Measurements from ENCODE around the gene C20orf204.
A peak's percentile ranks its signal among the peaks of the same experiment; 100 is the strongest.

The C20orf204 gene

GRCh38 chr20:64039293-64040160, 3.5 kb downstream of the C20orf204 start:
- Histone ChIP-seq H3K4me1 (ENCODE audit: low read length) (peaks cover 53% of the 10 kb centered on the region), H4K20me1 (ENCODE audit: insufficient read depth, low read length) (no peaks in the 10 kb centered on the region), H2AFZ (ENCODE audit: low read depth, low read length) (0 out of 2 replicates have a peak overlapping the region, but pooled peaks have one; percentile 2), H3K9me3 (ENCODE audit: insufficient read depth, low read length) (no peaks in the 10 kb centered on the region), H3K4me3 (ENCODE audit: low read length) (peak overlapping the region; percentile 83), H3K4me2 (ENCODE audit: low read length) (peak overlapping the region; percentile 93), H3K79me2 (ENCODE audit: low read length) (no peaks in the 10 kb centered on the region), H3K36me3 (replicated peaks; ENCODE audit: low read depth, low read length) (no peaks in the 10 kb centered on the region), H3K27ac (ENCODE audit: low read length) (peak overlapping the region; percentile 19; the same call in 1 of the 2 replicates), H3K9ac (ENCODE audit: low read length) (peak overlapping the region; percentile 74), H3K27me3 (ENCODE audit: low read depth, low read length) (no peaks in the 10 kb centered on the region; the same call in 1 of the 2 replicates)
- TF ChIP-seq EZH2phosphoT487 (IDR thresholded peaks at IDR 0.05; ENCODE audit: low read depth) (no peak), CTCF (IDR thresholded peaks at IDR 0.05; ENCODE audit: low read depth, low read length) (no peak)

GRCh38 chr20:64040231-64041039, 4.5 kb downstream of the C20orf204 start:
- no peak for TF ChIP-seq CTCF (IDR thresholded peaks at IDR 0.05; ENCODE audit: low read depth, low read length)
- TF ChIP-seq EZH2phosphoT487 (IDR thresholded peaks at IDR 0.05; ENCODE audit: low read depth) = no peak

GRCh38 chr20:64041040-64041780, 5.2 kb downstream of the C20orf204 start:
- Histone ChIP-seq H3K79me2 (ENCODE audit: low read length) (no peaks in the 10 kb centered on the region), H3K9ac (ENCODE audit: low read length) (peak overlapping the region; percentile 87), H3K27ac (ENCODE audit: low read length) (no peak overlapping the region), H3K9me3 (ENCODE audit: insufficient read depth, low read length) (no peaks in the 10 kb centered on the region), H2AFZ (ENCODE audit: low read depth, low read length) (no peak overlapping the region), H3K4me2 (ENCODE audit: low read length) (peak overlapping the region; percentile 89), H3K4me1 (ENCODE audit: low read length) (peaks cover 45% of the 10 kb centered on the region), H3K27me3 (ENCODE audit: low read depth, low read length) (peaks cover 7% of the 10 kb centered on the region), H3K36me3 (replicated peaks; ENCODE audit: low read depth, low read length) (no peaks in the 10 kb centered on the region), H4K20me1 (ENCODE audit: insufficient read depth, low read length) (no peaks in the 10 kb centered on the region), H3K4me3 (ENCODE audit: low read length) (peak overlapping the region; percentile 84)
- TF ChIP-seq EZH2phosphoT487 (IDR thresholded peaks at IDR 0.05; ENCODE audit: low read depth) = no peak
- TF ChIP-seq CTCF (IDR thresholded peaks at IDR 0.05; ENCODE audit: low read depth, low read length) = no peak

More at GRCh38 chr20:64040231-64041039, 4.5 kb downstream of the C20orf204 start:
- Histone ChIP-seq H3K4me3 (ENCODE audit: low read length) (no peak overlapping the region), H3K9me3 (ENCODE audit: insufficient read depth, low read length) (no peaks in the 10 kb centered on the region), H3K27me3 (ENCODE audit: low read depth, low read length) (peaks cover 5% of the 10 kb centered on the region), H3K4me2 (ENCODE audit: low read length) (no peak overlapping the region), H4K20me1 (ENCODE audit: insufficient read depth, low read length) (no peaks in the 10 kb centered on the region), H2AFZ (ENCODE audit: low read depth, low read length) (no peak overlapping the region), H3K27ac (ENCODE audit: low read length) (no peak overlapping the region), H3K4me1 (ENCODE audit: low read length) (peaks cover 51% of the 10 kb centered on the region), H3K79me2 (ENCODE audit: low read length) (no peaks in the 10 kb centered on the region), H3K36me3 (replicated peaks; ENCODE audit: low read depth, low read length) (no peaks in the 10 kb centered on the region), H3K9ac (ENCODE audit: low read length) (no peak overlapping the region)

All from OCI-LY3 (cell line).